WTC11 (cell line): ENCODE results near the gene TRPM2.

ENCODE experiments used
- ARID4B ChIP-seq: sonication (generic); formaldehyde crosslinking; IDR thresholded peaks from 2 replicates; pipeline ENCODE4 v1.8.0; 2023; ENCODE audit warnings: missing genetic modification reagents, mild to moderate bottlenecking, borderline replicate concordance
- ATF3 ChIP-seq: sonication (generic); formaldehyde crosslinking; conservative IDR thresholded peaks from 2 replicates; pipeline ENCODE4 v1.8.1; 2022; ENCODE audit warnings: mild to moderate bottlenecking, missing genetic modification reagents
- CTCF ChIP-seq: fragments of 200-600 bp; IDR thresholded peaks from 2 replicates; pipeline ENCODE4 v1.8.0; 2022; ENCODE audit warnings: antibody characterized with exemption
- ELF4 ChIP-seq: sonication (generic); formaldehyde crosslinking; IDR thresholded peaks from 2 replicates; pipeline ENCODE4 v1.8.1; 2022; ENCODE audit warnings: low read depth, mild to moderate bottlenecking, moderate library complexity, missing genetic modification reagents
- JUN ChIP-seq: sonication (generic); formaldehyde crosslinking; IDR thresholded peaks from 2 replicates; pipeline ENCODE4 v1.8.0; 2023; ENCODE audit warnings: mild to moderate bottlenecking, missing genetic modification reagents
- OVOL2 ChIP-seq: fragments of 250-450 bp; sonication (Bioruptor Pico); IDR thresholded peaks from 2 replicates; pipeline ENCODE4 v1.9.0; 2021; ENCODE audit warnings: mild to moderate bottlenecking, borderline replicate concordance
- PREB ChIP-seq: sonication (generic); formaldehyde crosslinking; IDR thresholded peaks from 2 replicates; pipeline ENCODE4 v1.8.1; 2022; ENCODE audit warnings: mild to moderate bottlenecking, missing genetic modification reagents, moderate library complexity, borderline replicate concordance
- PRRX2 ChIP-seq: fragments of 250-450 bp; sonication (Bioruptor Pico); IDR thresholded peaks from 2 replicates; pipeline ENCODE4 v1.8.0; 2021; ENCODE audit warnings: mild to moderate bottlenecking
- SP1 ChIP-seq: sonication (generic); formaldehyde crosslinking; conservative IDR thresholded peaks from 2 replicates; pipeline ENCODE4 v1.8.1; 2022; ENCODE audit warnings: missing genetic modification reagents
- TCF7 ChIP-seq: sonication (generic); formaldehyde crosslinking; IDR thresholded peaks from 2 replicates; pipeline ENCODE4 v1.8.0; 2022; ENCODE audit warnings: mild to moderate bottlenecking, low read depth, missing genetic modification reagents, moderate library complexity
- TEAD4 ChIP-seq: sonication (generic); formaldehyde crosslinking; IDR thresholded peaks from 2 replicates; pipeline ENCODE4 v1.8.0; 2022; ENCODE audit warnings: mild to moderate bottlenecking, missing genetic modification reagents
- ZNF281 ChIP-seq: sonication (generic); formaldehyde crosslinking; IDR thresholded peaks from 2 replicates; pipeline ENCODE4 v1.8.0; 2023; ENCODE audit warnings: mild to moderate bottlenecking, missing genetic modification reagents

- TF ChIP-seq CTCF (no peak), SP1 (CRISPR knock-in tag) (no peak), OVOL2 (CRISPR knock-in tag) (no peak), PRRX2 (CRISPR knock-in tag) (no peak), JUN (CRISPR knock-in tag) (no peak), ELF4 (no peak), ATF3 (CRISPR knock-in tag) (no peak), ARID4B (CRISPR knock-in tag) (no peak), ZNF281 (no peak), PREB (CRISPR knock-in tag) (no peak), TCF7 (CRISPR knock-in tag) (no peak), TEAD4 (CRISPR knock-in tag) (no peak)
These were observed 25.8 kb upstream of the TRPM2 start for GRCh38 chr21:44327603-44327974.
